ENCODE results near the gene LST1.
A peak's percentile ranks its signal among the peaks of the same experiment; 100 is the strongest.

Gene LST1

GRCh38 chr6:31560697-31561058 lies 25.4 kb upstream of the LST1 start:
- no peak for DNase-seq

GRCh38 chr6:31567531-31568370 lies 18.3 kb upstream of the LST1 start:
- no peak for DNase-seq

- no peak for DNase-seq
Measured at GRCh38 chr6:31568537-31568961, 17.5 kb upstream of the LST1 start.

- DNase-seq = no peak
Measured at GRCh38 chr6:31569861-31570536, 16.1 kb upstream of the LST1 start.

GRCh38 chr6:31572041-31572911 lies 13.8 kb upstream of the LST1 start, which contains the start of gene LTA:
TSS of gene LTA (plus strand) at chr6:31572289. CDS start at chr6:31572743, 454 bp downstream.
- DNase-seq = no peak

GRCh38 chr6:31573239-31574105 lies 12.6 kb upstream of the LST1 start:
- no peak for DNase-seq

GRCh38 chr6:31574106-31575061 lies 11.7 kb upstream of the LST1 start:
- DNase-seq = no peak

- DNase-seq = no peak
Measured at GRCh38 chr6:31575335-31575901, 10.7 kb upstream of the LST1 start, which contains the start of gene TNF. TSS of gene TNF (plus strand) at chr6:31575565. CDS start at chr6:31575742, 177 bp downstream.

GRCh38 chr6:31575952-31576685 lies 10.0 kb upstream of the LST1 start:
- no peak for DNase-seq

- DNase-seq = no peak
Measured at GRCh38 chr6:31576897-31577578, 9.0 kb upstream of the LST1 start.

GRCh38 chr6:31577579-31577966 lies 8.5 kb upstream of the LST1 start:
- no peak for DNase-seq

GRCh38 chr6:31578184-31579118 lies 7.6 kb upstream of the LST1 start:
- DNase-seq = no peak

- no peak for DNase-seq
Measured at GRCh38 chr6:31579119-31579505, 7.0 kb upstream of the LST1 start.

- no peak for DNase-seq
Measured at GRCh38 chr6:31579546-31580437, 6.3 kb upstream of the LST1 start.

- DNase-seq = no peak
Measured at GRCh38 chr6:31580438-31580740, 5.7 kb upstream of the LST1 start.

GRCh38 chr6:31580807-31581433 lies 5.2 kb upstream of the LST1 start:
- peak; percentile 91 for DNase-seq
